H9 (cell line): ENCODE data around the gene DGCR8. TPM values are rescaled to one million over a fixed set of nuclear protein-coding genes. Genes with fewer than 3 reads are reported as not detected.
A peak's percentile ranks its signal among the peaks of the same experiment; 100 is the strongest.

ENCODE experiments used
- DNase-seq: peaks from one replicate; pipeline ENCODE4 v3.0.0-alpha.2; 2017
- H2AFZ ChIP-seq: one replicate; pipeline ENCODE4 v1.6.1; 2013; ENCODE audit warnings: mild to moderate bottlenecking, low read length, control low read depth, moderate library complexity
- H2AK5ac ChIP-seq: 2 replicates; pipeline ENCODE4 v1.6.1; 2013; ENCODE audit warnings: low read length, control low read depth, mixed read lengths; ENCODE audit not compliant: insufficient read length
- H2BK120ac ChIP-seq: one replicate; pipeline ENCODE4 v1.6.1; 2013; ENCODE audit warnings: low read depth, mild to moderate bottlenecking, low read length, control low read depth, inconsistent platforms; ENCODE audit not compliant: poor library complexity, severe bottlenecking
- H2BK12ac ChIP-seq: 2 replicates; pipeline ENCODE4 v1.6.1; 2013; ENCODE audit warnings: low read length, control low read depth, mixed read lengths, low read depth; ENCODE audit not compliant: insufficient read length
- H2BK15ac ChIP-seq: 2 replicates; pipeline ENCODE4 v1.6.1; 2013; ENCODE audit warnings: low read depth, low read length, control low read depth
- H2BK20ac ChIP-seq: one replicate; pipeline ENCODE4 v1.6.1; 2013; ENCODE audit warnings: low read depth, mild to moderate bottlenecking, low read length, control low read depth, inconsistent platforms; ENCODE audit not compliant: poor library complexity, severe bottlenecking
- H2BK5ac ChIP-seq: 2 replicates; pipeline ENCODE4 v1.6.1; 2013; ENCODE audit warnings: low read length, control low read depth, mixed read lengths; ENCODE audit not compliant: insufficient read length
- H3K14ac ChIP-seq: 2 replicates; pipeline ENCODE4 v1.6.1; 2013; ENCODE audit warnings: low read length, control low read depth; ENCODE audit not compliant: insufficient read depth
- H3K18ac ChIP-seq: 2 replicates; pipeline ENCODE4 v1.6.1; 2013; ENCODE audit warnings: low read depth, mild to moderate bottlenecking, mixed read lengths, low read length, control low read depth; ENCODE audit not compliant: insufficient read length
- H3K23ac ChIP-seq: 2 replicates; pipeline ENCODE4 v1.6.1; 2013; ENCODE audit warnings: low read length, control low read depth, mixed read lengths, low read depth; ENCODE audit not compliant: insufficient read length
- H3K23me2 ChIP-seq: 2 replicates; pipeline ENCODE4 v1.6.1; 2013; ENCODE audit warnings: low read depth, mild to moderate bottlenecking, mixed read lengths, low read length, control low read depth; ENCODE audit not compliant: insufficient read length, poor library complexity, severe bottlenecking
- H3K27ac ChIP-seq: 2 replicates; pipeline ENCODE4 v1.5.1; 2013; ENCODE audit warnings: low read length, control low read depth, mixed read lengths, low read depth; ENCODE audit not compliant: insufficient read length
- H3K27me3 ChIP-seq: 2 replicates; pipeline ENCODE4 v1.6.1; 2013; ENCODE audit warnings: low read length, control low read depth, inconsistent platforms; ENCODE audit not compliant: insufficient read depth
- H3K4ac ChIP-seq: 2 replicates; pipeline ENCODE4 v1.6.1; 2013; ENCODE audit warnings: low read depth, mild to moderate bottlenecking, control low read depth, inconsistent platforms, low read length, moderate library complexity
- H3K4me1 ChIP-seq: 2 replicates; pipeline ENCODE4 v1.6.1; 2013; ENCODE audit warnings: low read length, control low read depth, inconsistent platforms; ENCODE audit not compliant: insufficient read depth
- H3K4me2 ChIP-seq: 2 replicates; pipeline ENCODE4 v1.6.1; 2013; ENCODE audit warnings: low read length, control low read depth, mixed read lengths; ENCODE audit not compliant: insufficient read length, insufficient read depth
- H3K56ac ChIP-seq: 2 replicates; pipeline ENCODE4 v1.6.1; 2013; ENCODE audit warnings: low read depth, mild to moderate bottlenecking, mixed read lengths, low read length, control low read depth; ENCODE audit not compliant: insufficient read length
- H3K79me1 ChIP-seq: 2 replicates; pipeline ENCODE4 v1.6.1; 2013; ENCODE audit warnings: low read depth, mild to moderate bottlenecking, moderate library complexity, low read length, control low read depth, inconsistent platforms; ENCODE audit not compliant: insufficient read depth, poor library complexity, severe bottlenecking
- H3K79me2 ChIP-seq: 2 replicates; pipeline ENCODE4 v1.6.1; 2013; ENCODE audit warnings: low read length, control low read depth, inconsistent platforms; ENCODE audit not compliant: insufficient read depth
- H3K9ac ChIP-seq: 2 replicates; pipeline ENCODE4 v1.6.1; 2013; ENCODE audit warnings: low read length, control low read depth, mixed read lengths; ENCODE audit not compliant: insufficient read length; ENCODE audit errors: extremely low read depth
- H3K9me3 ChIP-seq: one replicate; pipeline ENCODE4 v1.6.1; 2013; ENCODE audit warnings: low read depth, low read length, inconsistent platforms; ENCODE audit not compliant: control insufficient read depth
- H3T11ph ChIP-seq: one replicate; pipeline ENCODE4 v1.6.1; 2013; ENCODE audit warnings: mild to moderate bottlenecking, low read length, control low read depth, inconsistent platforms
- H4K20me1 ChIP-seq: one replicate; pipeline ENCODE4 v1.6.1; 2013; ENCODE audit not compliant: control insufficient read depth, insufficient read length, insufficient read depth
- H4K5ac ChIP-seq: 2 replicates; pipeline ENCODE4 v1.6.1; 2013; ENCODE audit warnings: low read depth, mild to moderate bottlenecking, mixed read lengths, low read length, control low read depth; ENCODE audit not compliant: insufficient read length
- H4K8ac ChIP-seq: replicated peaks from 2 replicates; pipeline ENCODE4 v1.6.1; 2013; ENCODE audit warnings: low read length, control low read depth, mixed read lengths, low read depth; ENCODE audit not compliant: insufficient read length
- H4K91ac ChIP-seq: 2 replicates; pipeline ENCODE4 v1.6.1; 2013; ENCODE audit warnings: low read depth, mild to moderate bottlenecking, moderate library complexity, mixed read lengths, low read length, control low read depth; ENCODE audit not compliant: insufficient read length
- H3K27ac Mint-ChIP-seq, 3 experiments: 2 replicates in 2 of 3; 3 replicates in 1 of 3; pipeline ENCODE4 v1.8.0; 2020 to 2021; ENCODE audit warnings: mixed read lengths in 3 of 3, mild to moderate bottlenecking in 1 of 3, moderate library complexity in 1 of 3
- H3K27me3 Mint-ChIP-seq: 2 replicates; pipeline ENCODE4 v1.8.0; 2021; ENCODE audit warnings: low read depth, mild to moderate bottlenecking, moderate library complexity, mixed read lengths
- H3K36me3 Mint-ChIP-seq, 3 experiments: 2 replicates in 2 of 3; 3 replicates in 1 of 3; pipeline ENCODE4 v1.8.0; 2020 to 2021; ENCODE audit warnings: low read depth in 3 of 3, mixed read lengths in 3 of 3; ENCODE audit not compliant: insufficient read depth in 1 of 3
- H3K4me1 Mint-ChIP-seq, 2 experiments: 2 replicates each; pipeline ENCODE4 v1.8.0; 2020; ENCODE audit warnings: mixed read lengths in 2 of 2
- H3K4me3 Mint-ChIP-seq, 2 experiments: 2 replicates in 1 of 2; 3 replicates in 1 of 2; pipeline ENCODE4 v1.8.0; 2020 to 2021; ENCODE audit warnings: mild to moderate bottlenecking in 2 of 2, mixed read lengths in 2 of 2, moderate library complexity in 1 of 2
- H3K9me3 Mint-ChIP-seq, 2 experiments: 2 replicates in 1 of 2; 3 replicates in 1 of 2; pipeline ENCODE4 v1.8.0; 2020; ENCODE audit warnings: mild to moderate bottlenecking in 2 of 2, mixed read lengths in 2 of 2, moderate library complexity in 1 of 2
- WGBS: extraction: QIAGEN DNeasy Blood & Tissue Kit; methylation state at CpG from one replicate; pipeline ENCODE4 v1.1.7; 2013; ENCODE audit warnings: missing lambda C conversion rate, low lambda C conversion rate, mixed read lengths; ENCODE audit not compliant: insufficient read length; ENCODE audit errors: extremely low coverage; 5-methylcytosine and 5-hydroxymethylcytosine counted together
- total RNA-seq: library from RNA; stranded (reverse); gene quantifications from 2 replicates; pipeline ENCODE4 v1.2.1, GENCODE V29; 2021
- TF ChIP-seq, protein P1 (sequence below): fragments of 200-600 bp; sonication (generic); conservative IDR thresholded peaks from 3 replicates; pipeline ENCODE4 v1.8.0; 2021; ENCODE audit warnings: antibody characterized with exemption, mild to moderate bottlenecking

Gene DGCR8
- total RNA-seq, 1 experiment from 2014 or later, result 74.5 TPM

DNA sequence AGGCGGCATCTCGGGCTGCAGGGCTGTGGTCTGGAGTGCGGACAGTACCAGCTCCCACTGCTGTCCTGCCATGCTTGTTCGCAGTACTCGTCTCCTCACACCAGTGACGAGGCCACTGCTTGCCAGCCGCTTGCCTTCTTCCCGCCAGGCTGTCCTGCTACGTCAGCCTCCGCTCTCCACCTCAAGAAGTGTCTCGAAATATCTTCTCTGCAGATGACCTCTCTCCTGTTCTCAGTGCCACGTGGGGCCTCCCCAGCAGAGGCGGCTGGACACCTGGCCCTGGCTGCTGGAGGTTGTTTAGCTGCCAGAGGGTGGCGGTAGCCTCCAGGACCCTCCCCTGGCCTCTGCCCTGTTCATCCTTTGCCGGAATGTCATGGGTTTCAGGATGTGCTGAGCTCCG is 73.9 kb downstream of the DGCR8 start:
- H3K9me3 Mint-ChIP-seq, result no peaks in the 10 kb centered on the region; a peak in 1 of 5 replicates
- Histone ChIP-seq H3K9ac (no peak overlapping the region), H4K5ac (no peak overlapping the region), H3K4ac (no peak overlapping the region), H3K27ac (no peak overlapping the region), H4K91ac (no peak overlapping the region), H3K23ac (no peak overlapping the region), H2BK20ac (no peak overlapping the region), H3K4me2 (no peak overlapping the region), H3K27me3 (no peaks in the 10 kb centered on the region), H2AK5ac (no peak overlapping the region), H3K4me1 (no peaks in the 10 kb centered on the region), H3K18ac (no peak overlapping the region), H2BK5ac (no peak overlapping the region), H2BK12ac (no peak overlapping the region), H3K79me1 (no peaks in the 10 kb centered on the region), H2AFZ (no peak overlapping the region), H4K8ac (no peak overlapping the region), H2BK120ac (no peak overlapping the region), H4K20me1 (no peaks in the 10 kb centered on the region), H3K79me2 (no peaks in the 10 kb centered on the region), H3K9me3 (no peaks in the 10 kb centered on the region), H3T11ph (no peak overlapping the region), H3K23me2 (peaks cover 5% of the 10 kb centered on the region), H3K56ac (no peak overlapping the region), H3K14ac (0 out of 2 replicates have a peak overlapping the region, but pooled peaks have one; percentile 41), H2BK15ac (no peak overlapping the region)
- no CpG with 5 or more reads among the region's 16 CpGs for WGBS
- H3K4me3 Mint-ChIP-seq, result no peak overlapping the region
- DNase-seq, result peak; percentile 62
- H3K27ac Mint-ChIP-seq, result no peak overlapping the region
- H3K27me3 Mint-ChIP-seq, result no peaks in the 10 kb centered on the region
- H3K4me1 Mint-ChIP-seq, result peaks cover 5 to 10% of the 10 kb centered on the region in 2 experiments
- TF ChIP-seq, protein P1, sequence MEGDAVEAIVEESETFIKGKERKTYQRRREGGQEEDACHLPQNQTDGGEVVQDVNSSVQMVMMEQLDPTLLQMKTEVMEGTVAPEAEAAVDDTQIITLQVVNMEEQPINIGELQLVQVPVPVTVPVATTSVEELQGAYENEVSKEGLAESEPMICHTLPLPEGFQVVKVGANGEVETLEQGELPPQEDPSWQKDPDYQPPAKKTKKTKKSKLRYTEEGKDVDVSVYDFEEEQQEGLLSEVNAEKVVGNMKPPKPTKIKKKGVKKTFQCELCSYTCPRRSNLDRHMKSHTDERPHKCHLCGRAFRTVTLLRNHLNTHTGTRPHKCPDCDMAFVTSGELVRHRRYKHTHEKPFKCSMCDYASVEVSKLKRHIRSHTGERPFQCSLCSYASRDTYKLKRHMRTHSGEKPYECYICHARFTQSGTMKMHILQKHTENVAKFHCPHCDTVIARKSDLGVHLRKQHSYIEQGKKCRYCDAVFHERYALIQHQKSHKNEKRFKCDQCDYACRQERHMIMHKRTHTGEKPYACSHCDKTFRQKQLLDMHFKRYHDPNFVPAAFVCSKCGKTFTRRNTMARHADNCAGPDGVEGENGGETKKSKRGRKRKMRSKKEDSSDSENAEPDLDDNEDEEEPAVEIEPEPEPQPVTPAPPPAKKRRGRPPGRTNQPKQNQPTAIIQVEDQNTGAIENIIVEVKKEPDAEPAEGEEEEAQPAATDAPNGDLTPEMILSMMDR, result peak; percentile 48
- H3K36me3 Mint-ChIP-seq, result no peaks in the 10 kb centered on the region
